ENCODE results near the gene CMTM1. TPM values are rescaled to one million over a fixed set of nuclear protein-coding genes. Genes with fewer than 3 reads are reported as not detected.

Gene CMTM1
- total and polyA plus RNA-seq, 7 donors: 0.71 to 3.0 (median 1.3) TPM; not detected in 2

GRCh38 chr16:66616592-66616991 is 50.4 kb downstream of the CMTM1 start:
- DNase-seq: no peak
- no peak overlapping the region for H3K4me3 ChIP-seq
- intact Hi-C loops (cut with DNase I): no loop called here
- TF ChIP-seq, protein P1, sequence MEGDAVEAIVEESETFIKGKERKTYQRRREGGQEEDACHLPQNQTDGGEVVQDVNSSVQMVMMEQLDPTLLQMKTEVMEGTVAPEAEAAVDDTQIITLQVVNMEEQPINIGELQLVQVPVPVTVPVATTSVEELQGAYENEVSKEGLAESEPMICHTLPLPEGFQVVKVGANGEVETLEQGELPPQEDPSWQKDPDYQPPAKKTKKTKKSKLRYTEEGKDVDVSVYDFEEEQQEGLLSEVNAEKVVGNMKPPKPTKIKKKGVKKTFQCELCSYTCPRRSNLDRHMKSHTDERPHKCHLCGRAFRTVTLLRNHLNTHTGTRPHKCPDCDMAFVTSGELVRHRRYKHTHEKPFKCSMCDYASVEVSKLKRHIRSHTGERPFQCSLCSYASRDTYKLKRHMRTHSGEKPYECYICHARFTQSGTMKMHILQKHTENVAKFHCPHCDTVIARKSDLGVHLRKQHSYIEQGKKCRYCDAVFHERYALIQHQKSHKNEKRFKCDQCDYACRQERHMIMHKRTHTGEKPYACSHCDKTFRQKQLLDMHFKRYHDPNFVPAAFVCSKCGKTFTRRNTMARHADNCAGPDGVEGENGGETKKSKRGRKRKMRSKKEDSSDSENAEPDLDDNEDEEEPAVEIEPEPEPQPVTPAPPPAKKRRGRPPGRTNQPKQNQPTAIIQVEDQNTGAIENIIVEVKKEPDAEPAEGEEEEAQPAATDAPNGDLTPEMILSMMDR (IDR thresholded peaks at IDR 0.05): no peak
- no peak for TF ChIP-seq POLR2A (IDR thresholded peaks at IDR 0.05)
- no peak for TF ChIP-seq POLR2AphosphoS5 (IDR thresholded peaks at IDR 0.05)
- TF ChIP-seq EP300 (IDR thresholded peaks at IDR 0.05): no peak
- no peaks in the 10 kb centered on the region for H3K27me3 ChIP-seq
- peaks cover 0 to 35% (median 6%) of the 10 kb centered on the region in 4 donors for H3K36me3 ChIP-seq
- no peaks in the 10 kb centered on the region for H3K9me3 ChIP-seq
- peaks cover 0 to 16% (median 13%) of the 10 kb centered on the region in 4 donors for H3K4me1 ChIP-seq
- no peak overlapping the region for H3K27ac ChIP-seq
- WGBS, 2 donors: 86% methylated on average over 9 of the region's 9 CpGs

- Histone ChIP-seq H3K27ac (no peak overlapping the region), H3K4me3 (no peak overlapping the region), H3K36me3 (peaks cover 0 to 34% (median 6%) of the 10 kb centered on the region in 4 donors), H3K27me3 (no peaks in the 10 kb centered on the region), H3K4me1 (peaks cover 0 to 16% (median 13%) of the 10 kb centered on the region in 4 donors), H3K9me3 (no peaks in the 10 kb centered on the region)
- no peak for DNase-seq
- TF ChIP-seq POLR2A (IDR thresholded peaks at IDR 0.05) (no peak), EP300 (IDR thresholded peaks at IDR 0.05) (no peak), POLR2AphosphoS5 (IDR thresholded peaks at IDR 0.05) (no peak)
- TF ChIP-seq, protein P1 (IDR thresholded peaks at IDR 0.05): no peak
- whole genome bisulfite sequencing, 2 donors: 85 to 91% methylated on average over 2 of the region's 2 CpGs
- intact Hi-C loops (cut with DNase I): no loop called here
Observed at GRCh38 chr16:66617010-66617434, 50.8 kb downstream of the CMTM1 start.

GRCh38 chr16:66617728-66618127 is 51.5 kb downstream of the CMTM1 start:
- no peak for TF ChIP-seq POLR2A (IDR thresholded peaks at IDR 0.05)
- TF ChIP-seq, protein P1 (IDR thresholded peaks at IDR 0.05): no peak
- no peak for TF ChIP-seq POLR2AphosphoS5 (IDR thresholded peaks at IDR 0.05)
- no peak for TF ChIP-seq EP300 (IDR thresholded peaks at IDR 0.05)
- WGBS, 2 donors: 75 to 81% methylated on average over 7 of the region's 7 CpGs
- Histone ChIP-seq H3K27me3 (no peaks in the 10 kb centered on the region), H3K4me3 (no peak overlapping the region), H3K4me1 (peaks cover 0 to 16% (median 13%) of the 10 kb centered on the region in 4 donors), H3K9me3 (no peaks in the 10 kb centered on the region), H3K27ac (no peak overlapping the region), H3K36me3 (peaks cover 0 to 33% (median 5%) of the 10 kb centered on the region in 4 donors)
- DNase-seq: no peak
- intact Hi-C loops (cut with DNase I): no loop called here

DNA sequence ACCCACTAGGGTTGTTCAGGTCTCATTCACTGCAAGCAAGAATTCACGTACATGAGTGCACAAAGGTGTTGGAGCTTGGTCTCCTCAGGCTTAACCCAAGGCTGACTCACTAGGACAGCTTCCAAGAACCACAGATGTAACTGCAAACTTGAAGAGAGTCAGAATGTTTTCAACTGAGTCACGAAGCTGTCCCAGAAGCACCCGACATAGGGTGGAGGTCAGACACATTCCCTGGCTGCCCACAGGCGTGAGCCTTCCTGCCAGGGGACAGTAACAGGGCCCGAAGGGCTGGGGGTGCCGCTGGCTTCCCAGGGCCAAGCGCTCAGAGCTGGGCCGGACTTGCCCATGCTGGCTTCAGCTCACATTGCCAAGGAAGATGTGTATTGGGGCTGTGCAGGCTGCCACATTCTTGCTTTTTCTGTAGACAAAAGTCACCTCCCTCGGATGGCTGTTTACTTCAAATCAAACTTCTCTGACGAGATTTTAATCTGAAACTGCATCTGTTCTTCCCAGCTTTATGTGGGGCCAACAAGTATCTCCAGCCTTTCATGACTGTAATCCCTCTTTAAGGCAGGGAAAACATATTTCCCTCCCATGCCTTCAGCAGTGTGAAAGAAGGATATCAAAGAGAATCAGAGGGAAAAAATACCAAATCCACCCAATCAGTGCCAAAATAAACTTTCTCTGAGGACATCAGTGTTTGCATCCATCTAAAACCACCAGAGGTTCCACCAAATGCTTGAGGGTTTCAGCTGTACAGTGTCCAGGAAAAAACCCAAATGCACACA is 52.5 kb downstream of the CMTM1 start:
- TF ChIP-seq EP300 (IDR thresholded peaks at IDR 0.05) (no peak), POLR2A (IDR thresholded peaks at IDR 0.05) (no peak), POLR2AphosphoS5 (IDR thresholded peaks at IDR 0.05) (no peak)
- TF ChIP-seq, protein P1 (IDR thresholded peaks at IDR 0.05): no peak
- no peaks in the 10 kb centered on the region for H3K27me3 ChIP-seq
- peaks cover 0 to 30% (median 0%) of the 10 kb centered on the region in 4 donors for H3K36me3 ChIP-seq
- H3K4me3 ChIP-seq: no peak overlapping the region
- peak overlapping the region in 3 of 4 donors; percentile 0 to 57 (median 50) for H3K27ac ChIP-seq
- intact Hi-C loops (cut with DNase I): no loop called here
- 80 to 84% methylated on average over 10 of the region's 10 CpGs for WGBS, 2 donors
- no peak for DNase-seq
- H3K9me3 ChIP-seq: no peaks in the 10 kb centered on the region
- H3K4me1 ChIP-seq: peaks cover 0 to 16% (median 13%) of the 10 kb centered on the region in 4 donors

All from sigmoid colon (tissue), 7 donors.